ENCODE results near the gene RFX2.

DNA sequence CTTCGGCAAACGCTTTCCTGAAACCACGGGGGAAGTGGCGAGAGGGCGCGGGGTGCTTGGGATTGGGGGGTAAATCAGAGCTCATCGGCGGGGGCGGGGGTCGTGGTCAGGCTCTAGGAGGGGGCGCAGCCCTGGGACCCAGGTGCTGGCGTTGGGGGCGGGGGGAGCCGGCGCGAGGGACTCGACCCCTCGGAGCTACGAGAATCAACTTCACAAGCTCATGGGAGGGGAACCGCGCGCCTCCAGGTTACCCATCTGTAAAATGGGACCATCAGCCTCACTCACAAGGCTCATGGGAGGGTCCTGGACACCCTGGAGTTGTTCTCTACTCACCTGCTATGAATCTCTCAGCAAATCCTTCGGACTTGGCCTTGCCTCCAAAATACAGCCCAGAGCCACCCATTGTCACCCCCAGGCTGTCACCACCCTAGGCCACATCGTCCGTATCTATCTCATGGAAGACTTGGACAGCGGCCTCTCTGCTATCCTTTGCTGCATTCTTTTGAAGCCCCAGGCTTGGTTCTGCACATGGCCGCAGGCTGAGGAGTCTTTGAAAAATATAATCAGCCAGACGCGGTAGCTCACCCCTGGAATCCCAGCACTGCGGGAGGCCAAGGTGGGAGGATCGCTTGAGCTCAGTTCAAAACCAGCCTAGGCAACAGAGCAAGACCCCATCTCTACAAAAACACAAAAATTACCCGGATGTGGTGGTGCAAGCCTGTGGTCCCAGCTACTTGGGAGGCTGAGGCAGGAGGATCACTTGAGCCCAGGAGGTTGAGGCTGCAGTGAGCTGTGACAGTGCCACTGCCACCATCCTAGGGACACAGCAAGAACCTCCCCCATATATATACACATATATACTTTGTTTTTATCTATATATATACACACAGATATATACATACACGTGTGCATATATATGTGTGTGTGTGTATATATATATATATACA, 131.4 kb downstream of the RFX2 start:
- TF ChIP-seq POLR2AphosphoS5 (IDR thresholded peaks at IDR 0.05; ENCODE audit: low read depth, low read length) (no peak), POLR2A (IDR thresholded peaks at IDR 0.05; ENCODE audit: low read depth, low read length) (no peak), TAF1 (IDR thresholded peaks at IDR 0.05; ENCODE audit: borderline replicate concordance, low read depth, low read length) (no peak)
